ENCODE results near the gene TRAF1. TPM values are rescaled to one million over a fixed set of nuclear protein-coding genes. Genes with fewer than 3 reads are reported as not detected.

TRAF1 gene
- total and polyA plus RNA-seq, 12 donors, result 1.1 to 6.7 (median 2.0) TPM

- peaks cover 0 to 17% (median 0%) of the 10 kb centered on the region in 9 donors for H3K4me1 ChIP-seq
Observed at GRCh38 chr9:120910643-120911042, 16.0 kb downstream of the TRAF1 start.

GRCh38 chr9:120909904-120910303, 16.7 kb downstream of the TRAF1 start:
- 79 to 85% methylated on average over 5 of the region's 5 CpGs for WGBS, 2 donors

More at GRCh38 chr9:120910643-120911042, 16.0 kb downstream of the TRAF1 start:
- Histone ChIP-seq H3K9me3 (no peaks in the 10 kb centered on the region), H3K36me3 (peaks cover 0 to 86% (median 0%) of the 10 kb centered on the region in 9 donors), H3K27me3 (no peaks in the 10 kb centered on the region), H3K27ac (no peak overlapping the region), H3K4me3 (no peak overlapping the region)
- ATAC-seq (no peak), DNase-seq (no peak)
- TF ChIP-seq CTCF (IDR thresholded peaks at IDR 0.05), result no peak
- intact Hi-C loops (cut with DNase I), result no loop called here
- 92 to 95% methylated on average over 3 of the region's 3 CpGs for WGBS, 2 donors

GRCh38 chr9:120905315-120906164, 21.1 kb downstream of the TRAF1 start:
- Histone ChIP-seq H3K9me3 (no peaks in the 10 kb centered on the region), H3K4me1 (peaks cover 0 to 10% (median 0%) of the 10 kb centered on the region in 9 donors), H3K36me3 (peaks cover 0 to 65% (median 0%) of the 10 kb centered on the region in 9 donors), H3K27ac (peak overlapping the region in 1 of 10 donors; percentile 65), H3K27me3 (no peaks in the 10 kb centered on the region), H3K4me3 (no peak overlapping the region)
- intact Hi-C loops (cut with DNase I), result no loop called here
- ATAC-seq, result no peak
- 88 to 90% methylated on average over 11 of the region's 11 CpGs for WGBS, 2 donors
- no peak for TF ChIP-seq CTCF (IDR thresholded peaks at IDR 0.05)
- no peak for DNase-seq

More at GRCh38 chr9:120909904-120910303, 16.7 kb downstream of the TRAF1 start:
- TF ChIP-seq CTCF (IDR thresholded peaks at IDR 0.05), result no peak
- ATAC-seq, result peak in 1 of 8 donors; percentile 22
- no peaks in the 10 kb centered on the region for H3K27me3 ChIP-seq
- intact Hi-C loops (cut with DNase I), result no loop called here
- peaks cover 0 to 87% (median 0%) of the 10 kb centered on the region in 9 donors for H3K36me3 ChIP-seq
- no peaks in the 10 kb centered on the region for H3K9me3 ChIP-seq
- H3K27ac ChIP-seq, result peak overlapping the region in 1 of 10 donors; percentile 55
- no peak for DNase-seq
- H3K4me3 ChIP-seq, result no peak overlapping the region
- H3K4me1 ChIP-seq, result peaks cover 0 to 14% (median 0%) of the 10 kb centered on the region in 9 donors

GRCh38 chr9:120904978-120905301, 21.7 kb downstream of the TRAF1 start:
- no peak for DNase-seq
- ATAC-seq, result no peak
- H3K9me3 ChIP-seq, result no peaks in the 10 kb centered on the region
- H3K27ac ChIP-seq, result peak overlapping the region in 1 of 10 donors; percentile 65
- intact Hi-C loops (cut with DNase I), result no loop called here
- TF ChIP-seq CTCF (IDR thresholded peaks at IDR 0.05), result no peak
- 95 to 98% methylated on average over 11 of the region's 11 CpGs for WGBS, 2 donors
- H3K4me1 ChIP-seq, result peaks cover 0 to 4% (median 0%) of the 10 kb centered on the region in 9 donors
- H3K4me3 ChIP-seq, result no peak overlapping the region
- H3K36me3 ChIP-seq, result peaks cover 0 to 59% (median 0%) of the 10 kb centered on the region in 9 donors
- no peaks in the 10 kb centered on the region for H3K27me3 ChIP-seq
